Heart left ventricle (tissue), 16 donors: ENCODE data around the gene TBR1. TPM values are rescaled to one million over a fixed set of nuclear protein-coding genes. Genes with fewer than 3 reads are reported as not detected.

Source experiments
- ATAC-seq, 4 donors: fragments of 200-7000 bp; cut with Tn5 transposase; one replicate each; pipeline ENCODE4 v1.9.1; 2020 to 2022; ENCODE audit warnings: moderate library complexity in 4 of 4, mild to moderate bottlenecking in 3 of 4, moderate number of reproducible peaks in 1 of 4
- DNase-seq, 5 donors: peaks; one replicate each; pipeline ENCODE4 v3.0.0-alpha.2; 2020
- H3K27ac ChIP-seq, 12 donors: fragments of 200-600 bp; sonication (generic) in 4 of 12; one replicate each; pipeline versions ENCODE4 v1.5.0 to v1.8.0; 2016 to 2022; ENCODE audit warnings: mild to moderate bottlenecking in 2 of 12
- H3K27me3 ChIP-seq, 9 donors: fragments of 200-600 bp; sonication (generic) in 2 of 9; one replicate each; pipeline versions ENCODE4 v1.5.1 to v1.8.0; 2016 to 2022; ENCODE audit warnings: mild to moderate bottlenecking in 3 of 9
- H3K36me3 ChIP-seq, 9 donors: fragments of 200-600 bp; sonication (generic) in 2 of 9; one replicate each; pipeline versions ENCODE4 v1.5.0 to v1.8.0; 2018 to 2022; ENCODE audit warnings: mild to moderate bottlenecking in 2 of 9
- H3K4me1 ChIP-seq, 12 donors: fragments of 200-600 bp; sonication (generic) in 4 of 12; one replicate each; pipeline versions ENCODE4 v1.5.0 to v1.8.0; 2016 to 2022; ENCODE audit warnings: mild to moderate bottlenecking in 3 of 12
- H3K4me3 ChIP-seq, 12 donors: fragments of 200-600 bp; sonication (generic) in 4 of 12; one replicate each; pipeline versions ENCODE4 v1.5.0 to v1.8.0; 2017 to 2022; ENCODE audit warnings: mild to moderate bottlenecking in 9 of 12, moderate library complexity in 4 of 12
- H3K9me3 ChIP-seq, 12 donors: fragments of 200-600 bp; sonication (generic) in 4 of 12; one replicate each; pipeline versions ENCODE4 v1.5.0 to v1.8.0; 2016 to 2022; ENCODE audit warnings: mild to moderate bottlenecking in 1 of 12
- POLR2A ChIP-seq, 2 donors: fragments of 450-650 bp; IDR thresholded peaks; one replicate each; pipeline ENCODE4 v1.6.1; 2017; ENCODE audit warnings: antibody characterized with exemption in 2 of 2, mild to moderate bottlenecking in 2 of 2, moderate library complexity in 2 of 2
- WGBS, 4 donors: extraction: QIAGEN DNeasy Blood & Tissue Kit in 2 of 4; methylation state at CpG; one replicate each; pipeline versions ENCODE4 v1.1.5 to v1.1.7; 2013 to 2018; 5-methylcytosine and 5-hydroxymethylcytosine counted together
- intact Hi-C, 10 donors: fragments of 100-400 bp; cut with DNase I; formaldehyde crosslinking; loops; one replicate each; pipeline versions ENCODE4 v1.11.1 to v1.14.2; 2022
- polyA plus RNA-seq, 2 donors: library from polyadenylated mRNA; stranded (reverse); fragments of 200-250 nt; gene quantifications; one replicate each; pipeline ENCODE4 v1.2.3, GENCODE V29; 2013
- total RNA-seq, 9 donors: library from RNA; depleted of rRNA in 2 of 9; stranded (reverse); fragments of >200 nt in 2 of 9; fragmentation: NEBNext Ultra II Directional in 3 of 9; extraction: Animal tissue kit (Norgen Biotek cat#: 25700) in 3 of 9; gene quantifications; one replicate each; pipeline versions ENCODE4 v1.1.0 to v1.2.4, GENCODE V29; 2016 to 2023
- TF ChIP-seq, protein P1 (sequence below), 12 donors: fragments of 200-600 bp; sonication (generic) in 4 of 12; IDR thresholded peaks; one replicate each; pipeline versions ENCODE4 v1.5.0 to v1.8.0; 2018 to 2022; ENCODE audit warnings: antibody characterized with exemption in 12 of 12, mild to moderate bottlenecking in 5 of 12
- donor health status: ischemic (EF 13 %, LVEDD 7.1; RV severe dilation, severe dysfunction).
- donor health status: healthy with polysubstance abuse.
- donor health status: DM: no; HTN: yes; CAD: no.
- donor health status: DM: no; HTN: no; CAD: no.
- donor health status: ischemic (EF 25% LVEDD 6.9; RV normal size, moderate dysfunction).
- donor health status: ischemic (EF 25% LVEDD 5.7; RV mildly dilated, moderate dysfunction).
- donor health status: healthy.
- donor health status: DM: yes; HTN: yes; CAD: no.
- donor health status: ischemic (EF 35%, LVEDD 5.7; RV mildly dilated, moderate dysfunction).
- donor health status: nonischemic (EF 11% LVEDD 7.7; RV severe dilation, severe dysfunction).
- donor health status: DM: yes; HTN: yes; CAD: no.
- donor health status: PGD.
- donor health status: ischemic (EF 29% LVEDD 5.4; RV normal size, mild dysfunction).
- donor health status: nonischemic (EF 23%, LVEDD 6.1; RV moderate dilation, normal function).

The TBR1 gene
- total and polyA plus RNA-seq, 11 donors: 1.0 TPM; not detected in 10

DNA sequence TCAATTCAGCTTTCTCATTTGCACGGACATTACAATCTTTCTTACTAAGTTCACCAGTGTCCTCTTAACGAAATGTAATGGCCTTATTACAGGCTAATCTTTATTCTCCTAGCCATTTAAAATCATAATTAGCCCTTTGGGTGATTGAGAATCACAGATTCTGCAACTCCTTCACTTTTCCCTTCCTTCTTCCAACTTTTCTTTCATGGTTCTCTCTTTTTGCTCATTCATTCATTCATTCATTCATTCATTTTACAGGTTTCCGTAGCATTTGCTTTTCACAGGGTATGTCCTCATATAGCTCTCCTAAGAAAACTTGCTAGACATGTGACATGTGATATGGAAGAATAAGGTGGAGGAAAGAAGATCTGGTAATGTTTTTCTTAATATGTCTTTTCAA, 16.0 kb downstream of the TBR1 start:
- H3K9me3 ChIP-seq: peaks cover 0 to 15% (median 0%) of the 10 kb centered on the region in 12 donors
- peaks cover 0 to 9% (median 0%) of the 10 kb centered on the region in 12 donors for H3K4me1 ChIP-seq
- H3K27me3 ChIP-seq: peaks cover 12 to 94% (median 44%) of the 10 kb centered on the region in 9 donors
- DNase-seq (no peak), ATAC-seq (no peak)
- intact Hi-C loops: no loop called here
- H3K4me3 ChIP-seq: no peak overlapping the region
- no peaks in the 10 kb centered on the region for H3K36me3 ChIP-seq
- TF ChIP-seq, protein P1, sequence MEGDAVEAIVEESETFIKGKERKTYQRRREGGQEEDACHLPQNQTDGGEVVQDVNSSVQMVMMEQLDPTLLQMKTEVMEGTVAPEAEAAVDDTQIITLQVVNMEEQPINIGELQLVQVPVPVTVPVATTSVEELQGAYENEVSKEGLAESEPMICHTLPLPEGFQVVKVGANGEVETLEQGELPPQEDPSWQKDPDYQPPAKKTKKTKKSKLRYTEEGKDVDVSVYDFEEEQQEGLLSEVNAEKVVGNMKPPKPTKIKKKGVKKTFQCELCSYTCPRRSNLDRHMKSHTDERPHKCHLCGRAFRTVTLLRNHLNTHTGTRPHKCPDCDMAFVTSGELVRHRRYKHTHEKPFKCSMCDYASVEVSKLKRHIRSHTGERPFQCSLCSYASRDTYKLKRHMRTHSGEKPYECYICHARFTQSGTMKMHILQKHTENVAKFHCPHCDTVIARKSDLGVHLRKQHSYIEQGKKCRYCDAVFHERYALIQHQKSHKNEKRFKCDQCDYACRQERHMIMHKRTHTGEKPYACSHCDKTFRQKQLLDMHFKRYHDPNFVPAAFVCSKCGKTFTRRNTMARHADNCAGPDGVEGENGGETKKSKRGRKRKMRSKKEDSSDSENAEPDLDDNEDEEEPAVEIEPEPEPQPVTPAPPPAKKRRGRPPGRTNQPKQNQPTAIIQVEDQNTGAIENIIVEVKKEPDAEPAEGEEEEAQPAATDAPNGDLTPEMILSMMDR (IDR thresholded peaks at IDR 0.05): no peak
- TF ChIP-seq POLR2A (IDR thresholded peaks at IDR 0.05): no peak
- H3K27ac ChIP-seq: no peak overlapping the region
- 75 to 87% (median 84%) methylated on average over 3 of the region's 3 CpGs for WGBS, 4 donors

DNA sequence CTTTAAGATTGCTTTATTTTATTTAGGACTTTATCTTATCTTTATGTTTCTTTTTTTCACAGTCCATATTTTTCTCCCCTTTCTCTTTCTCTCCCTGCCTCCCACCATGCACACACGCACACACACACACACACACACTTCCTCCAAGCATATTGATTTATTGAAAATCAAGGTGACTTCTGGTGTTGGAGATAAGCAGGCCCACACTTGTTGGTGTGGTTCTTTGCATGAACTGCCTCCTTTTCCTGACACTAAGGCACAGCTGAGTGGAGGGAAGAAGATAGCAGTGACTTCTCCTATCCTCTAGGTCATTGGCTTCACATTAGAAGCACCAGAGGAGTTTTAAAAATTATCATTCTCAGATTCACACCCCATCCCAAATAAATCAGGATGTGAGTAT, 18.0 kb downstream of the TBR1 start:
- DNase-seq: no peak
- peaks cover 0 to 15% (median 0%) of the 10 kb centered on the region in 12 donors for H3K9me3 ChIP-seq
- no peaks in the 10 kb centered on the region for H3K36me3 ChIP-seq
- peaks cover 0 to 89% (median 25%) of the 10 kb centered on the region in 9 donors for H3K27me3 ChIP-seq
- ATAC-seq: no peak
- WGBS, 4 donors: 15 to 46% (median 21%) methylated on average over 1 of the region's 1 CpG
- no peak for TF ChIP-seq POLR2A (IDR thresholded peaks at IDR 0.05)
- TF ChIP-seq, protein P1 (IDR thresholded peaks at IDR 0.05): no peak
- intact Hi-C loops: no loop called here
- H3K4me1 ChIP-seq: no peaks in the 10 kb centered on the region
- no peak overlapping the region for H3K27ac ChIP-seq
- H3K4me3 ChIP-seq: no peak overlapping the region

GRCh38 chr2:161436411-161436810, 20.3 kb downstream of the TBR1 start:
- Histone ChIP-seq H3K27ac (no peak overlapping the region), H3K4me1 (no peaks in the 10 kb centered on the region), H3K9me3 (peaks cover 0 to 15% (median 0%) of the 10 kb centered on the region in 12 donors), H3K27me3 (peaks cover 0 to 84% (median 21%) of the 10 kb centered on the region in 9 donors), H3K4me3 (no peak overlapping the region), H3K36me3 (no peaks in the 10 kb centered on the region)
- DNase-seq (no peak), ATAC-seq (no peak)
- intact Hi-C loops: no loop called here
- 77 to 90% (median 79%) methylated on average over 3 of the region's 3 CpGs for WGBS, 4 donors
- TF ChIP-seq POLR2A (IDR thresholded peaks at IDR 0.05): no peak
- TF ChIP-seq, protein P1 (IDR thresholded peaks at IDR 0.05): no peak

DNA sequence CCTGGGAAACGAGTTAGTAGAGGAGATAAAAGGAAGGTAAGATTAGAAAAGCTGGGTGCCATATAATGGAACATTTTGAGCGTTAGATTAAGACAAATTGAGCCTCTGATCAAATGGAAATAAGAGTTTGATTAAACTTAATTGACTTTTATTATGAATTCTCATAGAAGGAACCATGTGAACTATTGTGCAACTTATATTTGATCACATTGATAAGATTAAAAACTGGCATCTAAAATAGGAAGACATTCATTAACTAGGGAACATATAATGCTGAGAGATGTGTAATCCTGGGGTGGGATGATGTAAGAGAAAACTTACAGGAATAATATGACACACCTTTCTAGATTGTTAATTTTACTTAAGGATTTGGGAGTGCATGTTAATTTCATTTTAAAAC, 22.5 kb downstream of the TBR1 start:
- peaks cover 0 to 15% (median 0%) of the 10 kb centered on the region in 12 donors for H3K9me3 ChIP-seq
- TF ChIP-seq POLR2A (IDR thresholded peaks at IDR 0.05): no peak
- TF ChIP-seq, protein P1 (IDR thresholded peaks at IDR 0.05): no peak
- H3K4me1 ChIP-seq: no peaks in the 10 kb centered on the region
- H3K27ac ChIP-seq: no peak overlapping the region
- no peaks in the 10 kb centered on the region for H3K36me3 ChIP-seq
- no peak overlapping the region for H3K4me3 ChIP-seq
- 40 to 55% (median 50%) methylated on average over 2 of the region's 2 CpGs for WGBS, 4 donors
- DNase-seq (no peak), ATAC-seq (no peak)
- H3K27me3 ChIP-seq: peaks cover 0 to 76% (median 10%) of the 10 kb centered on the region in 9 donors
- intact Hi-C loops: no loop called here
